ENCODE data around the gene AKAP9. TPM values are rescaled to one million over a fixed set of nuclear protein-coding genes. Genes with fewer than 3 reads are reported as not detected.
"Not testable (repeated sequence)": the region's sequence is repeated elsewhere in the genome, so short reads cannot be mapped to it uniquely, and the experiment has no call there.

AKAP9 gene
- polyA plus RNA-seq (2012; ENCODE audit: missing spikeins) = 26.4 TPM

DNA sequence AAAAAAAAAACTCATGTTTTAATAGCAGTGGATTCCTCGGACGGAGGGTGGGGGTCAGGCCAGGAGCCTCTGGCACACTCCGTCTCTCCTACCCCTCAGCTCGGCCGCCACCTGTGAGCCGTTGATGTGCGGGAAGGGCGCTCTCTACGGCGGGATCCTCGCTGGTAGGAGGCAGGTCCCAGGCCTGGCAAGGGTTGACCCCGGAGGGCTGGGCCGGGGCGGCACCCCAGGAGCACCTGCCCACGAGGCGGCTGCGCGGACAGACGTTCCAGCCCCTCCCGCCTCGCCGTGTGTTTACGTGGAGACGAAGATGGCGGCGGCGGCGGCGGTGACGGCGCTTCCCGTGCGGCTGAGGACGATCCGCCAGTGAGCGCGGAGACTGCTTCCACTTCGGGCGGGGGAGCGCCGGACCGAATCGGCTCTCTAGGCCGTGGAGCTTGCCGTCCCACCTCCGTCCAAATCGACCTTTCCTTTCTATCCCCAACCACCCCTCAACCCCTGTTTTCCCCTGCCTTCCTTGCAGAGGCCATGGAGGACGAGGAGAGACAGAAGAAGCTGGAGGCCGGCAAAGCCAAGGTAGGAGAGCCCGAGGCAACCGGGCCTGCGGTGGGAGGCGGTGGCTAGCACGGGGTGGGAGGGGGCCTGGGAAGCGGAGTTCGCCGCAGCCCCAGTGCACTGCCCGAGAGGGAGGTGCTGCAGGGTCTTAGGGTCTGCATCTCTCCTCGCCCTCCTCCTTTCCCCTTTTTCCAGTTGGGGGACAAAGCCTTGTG is at the start of gene AKAP9:
Gene AKAP9, plus strand, starts transcription at position 291 of the 770 bp plus-strand sequence. Its CDS starts 238 bp downstream, at position 529.
- TF ChIP-seq TAF1 (IDR thresholded peaks at IDR 0.05; ENCODE audit: borderline replicate concordance, low read depth, low read length) (peak; percentile 55; the same call in 1 of the 2 replicates), POLR2A (IDR thresholded peaks at IDR 0.05; ENCODE audit: low read depth, low read length) (peak; percentile 80), POLR2AphosphoS5 (IDR thresholded peaks at IDR 0.05; ENCODE audit: low read depth, low read length) (peak; percentile 66)
- peak; percentile 94 for FAIRE-seq
- DNase-seq (ENCODE audit: insufficient read length) = peak; percentile 69

DNA sequence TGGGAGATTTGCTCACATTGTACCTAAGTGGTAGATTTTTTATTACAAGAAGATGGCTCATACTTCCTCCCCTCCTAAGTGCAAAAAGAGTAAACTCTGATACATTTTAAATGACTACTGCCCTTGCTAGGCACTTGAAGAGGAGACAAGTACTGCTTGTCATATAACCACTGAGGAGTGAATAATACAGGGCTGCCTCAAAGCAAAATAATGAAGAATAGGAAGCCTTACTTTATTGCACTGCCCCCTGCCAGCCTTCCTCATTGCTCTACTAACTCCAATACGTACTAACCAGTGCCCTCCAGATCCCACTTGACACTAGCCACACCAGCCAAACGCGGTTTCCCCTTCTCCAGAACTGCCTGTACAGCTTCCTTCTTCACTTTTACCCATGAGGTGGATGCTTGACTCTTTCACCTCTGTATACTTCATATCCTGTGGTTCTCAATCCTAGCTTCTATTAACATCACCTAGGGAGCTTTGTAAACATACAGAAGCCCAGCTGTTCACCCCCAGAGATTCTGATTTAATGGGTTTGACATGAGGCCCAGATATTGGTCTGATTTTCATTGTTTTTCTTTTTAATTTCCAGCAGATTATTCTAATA is 48.5 kb upstream of the AKAP9 start:
- TF ChIP-seq TAF1 (IDR thresholded peaks at IDR 0.05; ENCODE audit: borderline replicate concordance, low read depth, low read length) (no peak), POLR2A (IDR thresholded peaks at IDR 0.05; ENCODE audit: low read depth, low read length) (no peak), POLR2AphosphoS5 (IDR thresholded peaks at IDR 0.05; ENCODE audit: low read depth, low read length) (no peak)
- FAIRE-seq (no peak), DNase-seq (ENCODE audit: insufficient read length) (no peak)

DNA sequence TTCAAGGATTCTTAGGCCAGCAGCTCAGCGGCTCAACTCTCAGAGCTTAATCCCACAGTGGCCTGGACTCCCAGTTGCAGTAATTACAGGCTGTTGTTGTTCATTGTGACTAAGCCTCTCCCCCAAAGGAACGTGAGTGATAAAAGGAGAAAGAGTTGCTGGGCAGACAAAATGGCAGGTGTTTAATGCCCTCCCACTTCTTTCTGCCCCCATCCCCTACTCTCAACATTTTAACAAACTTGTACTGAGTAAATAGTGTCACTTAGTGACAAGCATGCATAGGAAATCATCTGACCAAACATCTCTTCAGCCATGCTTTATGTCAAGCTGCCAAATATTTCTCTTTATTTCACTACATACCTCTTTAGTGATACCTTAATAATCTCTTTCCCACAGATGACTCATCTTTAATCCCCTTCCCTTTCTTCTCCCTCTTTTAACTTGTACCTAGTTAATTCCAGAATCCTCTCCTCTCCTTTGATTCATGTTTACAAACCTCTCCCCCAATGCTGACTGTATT is 47.8 kb upstream of the AKAP9 start:
- TF ChIP-seq TAF1 (IDR thresholded peaks at IDR 0.05; ENCODE audit: borderline replicate concordance, low read depth, low read length) (no peak), POLR2A (IDR thresholded peaks at IDR 0.05; ENCODE audit: low read depth, low read length) (no peak), POLR2AphosphoS5 (IDR thresholded peaks at IDR 0.05; ENCODE audit: low read depth, low read length) (no peak)
- FAIRE-seq = no peak
- no peak for DNase-seq (ENCODE audit: insufficient read length)

DNA sequence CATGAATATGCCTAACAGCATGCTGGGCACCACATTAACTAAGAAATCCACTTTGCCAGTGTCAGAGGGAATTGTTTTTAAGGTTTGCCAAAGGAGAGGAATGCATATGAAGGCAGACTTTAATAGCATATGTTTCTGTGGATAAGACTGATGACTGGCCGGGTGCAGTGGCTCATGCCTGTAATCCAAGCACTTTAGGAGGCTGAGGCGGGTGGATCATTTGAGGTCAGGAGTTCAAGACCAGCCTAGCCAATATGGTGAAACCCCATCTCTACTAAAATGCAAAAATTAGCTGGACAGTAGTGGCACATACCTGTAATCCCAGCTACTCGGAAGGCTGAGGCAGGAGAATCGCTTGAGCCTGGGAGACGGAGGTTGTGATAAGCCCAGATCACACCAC is 47.0 kb upstream of the AKAP9 start:
- not testable (repeated sequence) for DNase-seq (ENCODE audit: insufficient read length); FAIRE-seq

DNA sequence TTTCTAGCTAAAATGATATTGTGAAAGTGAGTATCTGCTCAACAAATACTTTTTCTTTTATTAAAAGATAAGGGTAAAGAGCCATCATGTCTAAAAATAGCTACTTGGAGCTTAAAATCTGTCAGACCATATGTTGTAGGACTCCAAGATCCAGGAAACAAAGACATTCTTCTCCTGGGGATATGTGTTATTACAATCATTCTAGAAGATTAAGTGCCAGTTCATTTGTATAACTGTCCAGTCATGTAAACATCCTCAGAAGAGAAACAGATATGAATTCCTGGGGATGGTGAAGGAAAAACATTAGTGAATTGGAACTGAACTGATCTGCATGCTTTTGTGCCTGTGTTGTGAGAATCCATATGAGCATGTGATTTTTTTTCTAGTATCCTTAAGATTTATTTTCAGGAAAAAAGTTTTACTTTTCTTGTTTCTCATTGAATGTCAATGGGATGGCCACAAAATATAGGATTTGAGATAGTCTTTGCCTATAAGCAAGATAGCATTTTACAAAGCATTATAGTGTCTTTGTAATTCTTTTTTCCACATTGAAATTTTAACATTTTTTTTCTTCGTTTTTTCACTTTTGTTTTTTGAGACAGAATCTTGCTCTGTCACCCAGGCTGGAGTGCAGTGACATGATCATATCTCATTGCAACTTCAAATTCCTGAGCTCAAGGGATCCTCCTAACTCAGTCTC is 45.7 kb upstream of the AKAP9 start:
- TF ChIP-seq TAF1 (IDR thresholded peaks at IDR 0.05; ENCODE audit: borderline replicate concordance, low read depth, low read length) = no peak
- TF ChIP-seq POLR2A (IDR thresholded peaks at IDR 0.05; ENCODE audit: low read depth, low read length) = no peak
- no peak for TF ChIP-seq POLR2AphosphoS5 (IDR thresholded peaks at IDR 0.05; ENCODE audit: low read depth, low read length)
- no peak for FAIRE-seq
- no peak for DNase-seq (ENCODE audit: insufficient read length)

DNA sequence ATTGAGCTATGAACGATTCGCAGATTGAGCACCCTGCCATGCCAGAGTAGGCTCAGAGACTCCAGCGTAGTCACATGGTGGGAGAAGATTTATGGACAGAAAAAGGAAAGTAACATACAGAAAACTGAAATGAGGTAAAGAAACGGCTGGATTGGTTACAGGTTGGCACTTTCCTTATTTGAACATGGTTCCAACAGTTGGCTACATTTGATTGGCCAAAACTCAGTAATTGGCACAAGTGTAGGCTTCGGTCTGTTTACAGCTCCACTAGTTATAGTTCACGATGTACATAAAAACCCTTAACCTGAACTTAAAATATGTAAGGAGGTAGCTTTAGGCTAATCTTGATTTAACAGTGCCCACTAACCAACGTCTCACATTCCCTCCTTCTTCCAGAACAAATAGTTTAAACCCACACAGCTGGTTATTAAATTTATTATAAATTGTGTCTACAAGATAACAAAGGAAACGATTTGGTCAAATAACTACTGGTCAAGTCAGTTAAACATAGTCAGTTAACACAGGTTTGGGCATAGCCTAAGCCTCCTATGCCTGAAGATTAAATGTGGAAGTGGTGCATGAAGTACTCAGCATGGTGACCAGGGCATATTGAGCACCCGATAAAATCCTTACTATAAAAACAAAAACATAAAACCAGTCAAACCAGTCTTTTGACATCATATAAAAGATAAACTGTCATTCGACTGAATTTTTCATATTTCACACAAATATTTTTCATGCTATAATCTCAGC is 42.2 kb upstream of the AKAP9 start:
- TF ChIP-seq POLR2AphosphoS5 (IDR thresholded peaks at IDR 0.05; ENCODE audit: low read depth, low read length) = no peak
- TF ChIP-seq POLR2A (IDR thresholded peaks at IDR 0.05; ENCODE audit: low read depth, low read length) = no peak
- TF ChIP-seq TAF1 (IDR thresholded peaks at IDR 0.05; ENCODE audit: borderline replicate concordance, low read depth, low read length) = no peak
- DNase-seq (ENCODE audit: insufficient read length) (no peak), FAIRE-seq (no peak)

DNA sequence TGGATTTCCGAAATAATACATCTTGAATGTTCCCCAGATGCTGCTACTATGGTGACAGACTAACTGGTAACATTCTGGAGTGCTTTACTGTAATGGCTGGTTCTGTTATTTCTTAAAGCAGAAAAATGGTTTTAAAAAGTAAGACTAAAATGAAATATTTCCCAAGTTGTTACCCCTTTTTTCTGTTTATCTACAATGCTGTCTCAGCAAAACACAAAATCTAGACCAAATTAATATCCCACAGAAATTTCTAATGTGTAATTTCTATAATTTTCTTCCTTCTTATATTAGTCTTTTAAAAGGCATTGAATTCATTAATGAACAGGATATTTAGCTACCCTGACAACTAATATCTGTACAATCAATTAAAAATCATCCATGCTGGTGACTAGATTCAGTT is 41.1 kb upstream of the AKAP9 start:
- FAIRE-seq (no peak), DNase-seq (ENCODE audit: insufficient read length) (no peak)
- no peak for TF ChIP-seq POLR2A (IDR thresholded peaks at IDR 0.05; ENCODE audit: low read depth, low read length)
- TF ChIP-seq TAF1 (IDR thresholded peaks at IDR 0.05; ENCODE audit: borderline replicate concordance, low read depth, low read length) = no peak
- TF ChIP-seq POLR2AphosphoS5 (IDR thresholded peaks at IDR 0.05; ENCODE audit: low read depth, low read length) = no peak

DNA sequence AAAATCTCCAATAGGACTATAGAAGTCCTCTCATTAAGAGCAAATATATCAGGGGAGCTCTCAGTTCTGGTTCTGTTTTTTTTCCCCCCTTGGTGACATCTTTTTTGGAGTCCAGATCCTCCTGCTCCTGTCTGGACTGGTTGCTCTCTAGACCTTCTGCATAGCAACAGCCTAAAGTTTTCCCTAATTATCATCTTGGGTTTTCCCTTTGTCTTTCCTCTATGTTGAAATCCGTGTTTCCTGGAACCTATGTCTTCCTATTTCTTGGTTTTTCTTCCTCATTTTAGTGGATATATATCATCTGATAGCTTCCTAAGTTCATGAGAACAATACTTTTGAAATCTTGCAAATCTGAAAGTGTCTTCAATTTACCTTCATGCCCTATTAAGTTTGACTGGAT is 30.5 kb upstream of the AKAP9 start:
- TF ChIP-seq POLR2A (IDR thresholded peaks at IDR 0.05; ENCODE audit: low read depth, low read length) = no peak
- FAIRE-seq = no peak
- DNase-seq (ENCODE audit: insufficient read length) = no peak

DNA sequence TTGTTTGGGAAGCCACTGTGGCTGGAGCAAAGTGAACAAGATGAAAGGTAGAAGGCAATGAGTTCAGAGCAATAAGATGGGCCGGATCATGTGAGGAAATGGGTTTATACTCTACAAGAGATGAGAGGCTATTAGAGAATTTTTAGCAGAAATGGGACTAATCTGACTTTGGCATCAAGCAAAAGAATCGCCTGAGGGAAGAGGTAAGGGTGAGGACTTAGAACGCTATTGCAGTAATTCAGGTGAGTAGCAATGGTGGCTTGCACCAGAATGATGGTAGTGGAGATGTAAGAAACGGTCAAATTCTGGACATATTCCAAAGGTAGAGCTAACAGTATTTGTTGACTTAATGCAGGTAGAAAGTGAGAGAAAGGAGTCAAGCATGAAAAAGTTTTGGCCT is 29.5 kb upstream of the AKAP9 start:
- FAIRE-seq = no peak
- no peak for TF ChIP-seq TAF1 (IDR thresholded peaks at IDR 0.05; ENCODE audit: borderline replicate concordance, low read depth, low read length)
- TF ChIP-seq POLR2A (IDR thresholded peaks at IDR 0.05; ENCODE audit: low read depth, low read length) = no peak
- no peak for TF ChIP-seq POLR2AphosphoS5 (IDR thresholded peaks at IDR 0.05; ENCODE audit: low read depth, low read length)
- DNase-seq (ENCODE audit: insufficient read length) = no peak

DNA sequence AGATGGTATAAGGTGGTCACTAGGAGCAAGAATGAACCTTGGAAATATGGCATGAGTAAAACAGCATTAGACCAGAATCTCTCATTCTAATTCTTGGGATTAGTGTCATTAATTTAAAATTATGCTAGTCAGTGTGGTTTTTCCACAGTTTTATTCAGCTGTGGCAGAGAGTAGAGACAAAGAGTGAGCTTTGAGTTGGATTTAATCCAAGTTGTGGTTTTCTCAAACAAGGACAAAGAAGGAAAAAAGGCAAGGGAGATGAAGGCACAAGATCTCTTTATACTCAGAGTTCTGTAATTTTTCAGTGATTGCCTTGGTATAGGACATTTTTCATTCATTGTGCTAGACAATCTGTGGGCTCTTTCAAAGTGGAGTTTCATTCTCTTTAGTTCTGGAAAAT is 28.2 kb upstream of the AKAP9 start:
- no peak for FAIRE-seq
- no peak for TF ChIP-seq POLR2AphosphoS5 (IDR thresholded peaks at IDR 0.05; ENCODE audit: low read depth, low read length)
- TF ChIP-seq POLR2A (IDR thresholded peaks at IDR 0.05; ENCODE audit: low read depth, low read length) = no peak
- TF ChIP-seq TAF1 (IDR thresholded peaks at IDR 0.05; ENCODE audit: borderline replicate concordance, low read depth, low read length) = no peak
- no peak for DNase-seq (ENCODE audit: insufficient read length)

DNA sequence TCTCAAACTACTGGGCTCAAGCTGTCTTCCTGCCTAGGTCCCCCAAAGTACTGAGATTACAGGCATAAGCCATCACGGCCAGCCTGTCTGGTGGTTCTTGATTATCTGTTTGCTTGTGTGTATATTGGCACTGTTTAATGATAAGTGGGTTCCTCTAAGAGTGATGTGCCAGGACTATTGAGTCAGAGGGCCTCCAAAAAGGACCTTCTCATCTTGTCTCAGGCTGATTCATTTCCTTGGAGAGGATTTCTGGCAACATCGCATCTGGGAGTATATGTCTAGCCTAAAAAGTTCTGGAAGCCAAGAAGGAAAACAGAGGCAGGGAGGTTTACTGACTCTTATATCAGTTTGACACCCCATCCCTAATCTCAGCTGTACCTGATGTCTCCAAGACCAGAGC is 27.1 kb upstream of the AKAP9 start:
- FAIRE-seq = no peak

More for the DNA sequence above, 27.1 kb upstream of the AKAP9 start:
- no peak for DNase-seq (ENCODE audit: insufficient read length)
- TF ChIP-seq POLR2AphosphoS5 (IDR thresholded peaks at IDR 0.05; ENCODE audit: low read depth, low read length) (no peak), POLR2A (IDR thresholded peaks at IDR 0.05; ENCODE audit: low read depth, low read length) (no peak), TAF1 (IDR thresholded peaks at IDR 0.05; ENCODE audit: borderline replicate concordance, low read depth, low read length) (no peak)

All from GM12892 (cell line).